Measurements from ENCODE around the gene SVIL. TPM values are rescaled to one million over a fixed set of nuclear protein-coding genes. Genes with fewer than 3 reads are reported as not detected.
A peak's percentile ranks its signal among the peaks of the same experiment; 100 is the strongest.

Gene SVIL
- total RNA-seq, 1 experiment from 2014 or later: 166 TPM

GRCh38 chr10:29628912-29629526 is 5.8 kb downstream of the SVIL start:
- CTCF ChIA-PET: interaction anchor here (0.5 kb wide), 1 partner anchor 115 kb away, joined by 7 read pairs; no protein-coding TSS in a partner anchor
- DNase-seq: no peak
- H3K4me1 ChIP-seq (replicated peaks; ENCODE audit: insufficient read depth): peaks cover 75% of the 10 kb centered on the region
- peaks cover 86% of the 10 kb centered on the region for H3K79me2 ChIP-seq (ENCODE audit: low read depth)
- H4K20me1 ChIP-seq (ENCODE audit: insufficient read depth): no peaks in the 10 kb centered on the region
- POLR2A ChIA-PET (ENCODE audit: unreplicated experiment): interaction anchor here (0.6 kb wide), 1 partner anchor 17 kb away, joined by 3 read pairs; no protein-coding TSS in a partner anchor
- H3K4me3 ChIP-seq: no peak overlapping the region
- no peaks in the 10 kb centered on the region for H3K9me2 ChIP-seq (ENCODE audit: insufficient read depth)
- peaks cover 45% of the 10 kb centered on the region for H3F3A ChIP-seq (ENCODE audit: insufficient read depth, low read depth)
- H3K4me2 ChIP-seq: peak overlapping the region; percentile 76; the same call in 1 of the 2 replicates
- BruUV-seq (replicated peaks): no TSS peak
- H3K27ac ChIP-seq: peak overlapping the region; percentile 82
- H2AFZ ChIP-seq: no peak overlapping the region
- TF ChIP-seq EZH2 (IDR thresholded peaks at IDR 0.05; ENCODE audit: low read depth) (no peak), CTCF (conservative IDR thresholded peaks at IDR 0.05) (no peak)
- no peaks in the 10 kb centered on the region for H3K9me3 ChIP-seq (ENCODE audit: insufficient read depth, low read depth)
- H3K27me3 ChIP-seq (ENCODE audit: insufficient read depth, low read depth): no peaks in the 10 kb centered on the region
- intact Hi-C loops (cut with micrococcal nuclease; ENCODE audit: unreplicated experiment): no loop called here
- H3K36me3 ChIP-seq (ENCODE audit: low read depth): no peaks in the 10 kb centered on the region

- peaks cover 86% of the 10 kb centered on the region for H3K79me2 ChIP-seq (ENCODE audit: low read depth)
Observed at GRCh38 chr10:29628311-29628710, 6.5 kb downstream of the SVIL start.

More at GRCh38 chr10:29628311-29628710, 6.5 kb downstream of the SVIL start:
- H3K27me3 ChIP-seq (ENCODE audit: insufficient read depth, low read depth): no peaks in the 10 kb centered on the region
- no peak overlapping the region; the same call in 1 of the 2 replicates for H3K4me3 ChIP-seq
- peaks cover 45% of the 10 kb centered on the region for H3F3A ChIP-seq (ENCODE audit: insufficient read depth, low read depth)
- peak overlapping the region; percentile 76 for H3K4me2 ChIP-seq
- DNase-seq: no peak
- intact Hi-C loops (cut with micrococcal nuclease; ENCODE audit: unreplicated experiment): no loop called here
- H3K9me2 ChIP-seq (ENCODE audit: insufficient read depth): no peaks in the 10 kb centered on the region
- no peak overlapping the region for H2AFZ ChIP-seq
- TF ChIP-seq CTCF (conservative IDR thresholded peaks at IDR 0.05) (no peak), EZH2 (IDR thresholded peaks at IDR 0.05; ENCODE audit: low read depth) (no peak)
- no peaks in the 10 kb centered on the region for H3K36me3 ChIP-seq (ENCODE audit: low read depth)
- no peaks in the 10 kb centered on the region for H3K9me3 ChIP-seq (ENCODE audit: insufficient read depth, low read depth)
- no TSS peak for BruUV-seq (replicated peaks)
- CTCF ChIA-PET: interaction anchor here (0.5 kb wide), 1 partner anchor 115 kb away, joined by 7 read pairs; no protein-coding TSS in a partner anchor
- H4K20me1 ChIP-seq (ENCODE audit: insufficient read depth): no peaks in the 10 kb centered on the region
- H3K27ac ChIP-seq: peak overlapping the region; percentile 82
- POLR2A ChIA-PET (ENCODE audit: unreplicated experiment): interaction anchor here (0.6 kb wide), 1 partner anchor 18 kb away, joined by 3 read pairs; no protein-coding TSS in a partner anchor
- peaks cover 68% of the 10 kb centered on the region for H3K4me1 ChIP-seq (replicated peaks; ENCODE audit: insufficient read depth)
